Dermis blood vessel endothelial cell (primary cell): ENCODE data around the gene NUDT19. TPM values are rescaled to one million over a fixed set of nuclear protein-coding genes. Genes with fewer than 3 reads are reported as not detected.
"Not testable (repeated sequence)": the region's sequence is repeated elsewhere in the genome, so short reads cannot be mapped to it uniquely, and the experiment has no call there.

Source experiments
- DNase-seq: peaks from one replicate; pipeline ENCODE4 v3.0.0; 2010
- total RNA-seq: library from RNA; depleted of rRNA; stranded (reverse); fragments of >200 nt; gene quantifications from 2 replicates; pipeline ENCODE4 v1.2.3, GENCODE V29; 2014

The NUDT19 gene
- total RNA-seq, 1 donor from 2014 or later, result 9.2 TPM

DNA sequence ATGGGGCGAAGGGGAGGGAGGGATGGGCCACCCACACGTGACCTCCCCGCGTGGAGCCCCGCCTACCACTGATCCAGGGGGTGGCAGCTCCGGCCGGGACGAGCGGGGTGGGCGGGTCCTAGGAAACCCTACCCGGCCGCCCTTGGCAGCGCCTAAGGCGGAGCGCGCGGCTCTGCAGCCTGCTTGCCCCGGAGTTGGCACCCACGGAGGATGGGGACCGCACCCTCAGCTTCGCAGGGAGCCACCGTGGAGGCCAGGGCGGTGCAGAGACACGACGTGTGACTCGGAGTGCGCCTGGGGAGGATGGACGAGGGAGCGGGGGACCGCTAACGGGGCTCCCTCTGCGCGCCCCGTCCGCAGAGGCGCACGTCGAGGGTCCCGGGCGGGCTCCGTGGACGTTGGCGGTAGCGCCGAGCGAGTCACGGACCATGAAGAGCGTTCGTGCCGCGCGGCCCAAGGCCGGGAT lies 15.9 kb upstream of the NUDT19 start, which contains the start of gene RGS9BP:
Gene RGS9BP (plus strand): TSS at position 129 of the 466 bp plus-strand sequence. CDS start 416 bp downstream, outside the sequence.
- DNase-seq, result peak; percentile 80

DNA sequence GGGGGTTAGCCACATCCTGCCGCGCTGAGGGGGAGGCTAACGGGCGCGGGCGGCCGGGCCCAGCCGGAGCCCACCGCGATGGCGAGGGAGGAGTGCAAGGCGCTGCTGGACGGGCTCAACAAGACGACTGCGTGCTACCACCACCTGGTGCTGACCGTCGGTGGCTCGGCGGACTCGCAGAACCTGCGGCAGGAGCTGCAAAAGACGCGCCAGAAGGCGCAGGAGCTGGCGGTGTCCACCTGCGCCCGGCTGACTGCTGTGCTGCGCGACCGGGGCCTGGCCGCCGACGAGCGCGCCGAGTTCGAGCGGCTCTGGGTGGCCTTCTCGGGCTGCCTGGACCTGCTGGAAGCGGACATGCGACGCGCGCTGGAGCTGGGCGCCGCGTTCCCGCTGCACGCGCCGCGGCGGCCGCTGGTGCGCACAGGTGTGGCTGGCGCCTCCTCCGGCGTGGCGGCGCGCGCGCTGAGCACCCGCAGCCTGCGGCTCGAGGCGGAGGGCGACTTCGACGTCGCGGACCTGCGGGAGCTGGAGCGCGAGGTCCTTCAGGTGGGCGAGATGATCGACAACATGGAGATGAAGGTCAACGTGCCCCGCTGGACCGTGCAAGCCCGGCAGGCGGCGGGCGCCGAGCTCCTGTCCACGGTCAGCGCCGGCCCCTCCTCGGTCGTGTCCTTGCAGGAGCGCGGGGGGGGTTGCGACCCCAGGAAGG lies 15.3 kb upstream of the NUDT19 start:
- peak; percentile 30 for DNase-seq

- no peak for DNase-seq
Observed at GRCh38 chr19:32676895-32677359, 14.7 kb upstream of the NUDT19 start.

GRCh38 chr19:32677657-32678056 lies 14.0 kb upstream of the NUDT19 start:
- no peak for DNase-seq

DNA sequence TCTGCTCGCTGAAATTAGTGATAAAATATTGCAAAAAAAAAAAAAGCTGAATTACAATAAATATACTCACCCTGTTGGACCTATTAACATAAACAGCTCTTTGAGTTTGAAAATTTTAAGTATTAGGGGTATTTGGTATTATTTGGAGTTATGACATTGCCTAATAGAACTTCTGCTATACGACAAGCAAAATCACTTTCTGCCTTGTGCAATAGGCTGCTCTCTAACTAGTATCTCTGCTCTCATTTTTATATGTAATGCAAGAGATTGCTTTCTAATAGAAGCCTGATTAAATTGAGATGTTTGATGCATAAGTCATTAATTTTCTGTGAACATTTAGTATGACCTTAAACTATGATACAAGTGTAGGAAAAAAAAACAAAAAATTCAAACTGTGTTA lies 10.6 kb upstream of the NUDT19 start:
- DNase-seq, result no peak

DNA sequence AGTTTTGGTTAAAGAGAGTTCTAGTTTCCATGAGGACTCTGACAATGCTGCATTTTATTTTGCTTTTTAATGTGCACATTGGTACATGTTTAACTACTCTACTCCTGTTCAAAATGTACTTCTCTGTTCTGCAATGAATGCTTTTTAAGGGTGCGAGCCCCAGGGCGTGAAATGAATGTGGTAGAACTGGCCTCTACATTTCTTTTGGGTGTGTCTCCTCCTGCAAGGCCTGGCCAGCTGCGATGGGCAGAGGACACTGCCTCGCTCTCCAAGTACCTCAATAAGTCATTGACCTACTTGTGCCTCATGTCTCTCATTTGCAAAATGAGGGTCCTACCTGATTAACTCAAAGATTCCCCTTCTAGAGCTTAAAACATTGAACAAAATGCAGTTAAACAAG lies 9.3 kb upstream of the NUDT19 start:
- no peak for DNase-seq

DNA sequence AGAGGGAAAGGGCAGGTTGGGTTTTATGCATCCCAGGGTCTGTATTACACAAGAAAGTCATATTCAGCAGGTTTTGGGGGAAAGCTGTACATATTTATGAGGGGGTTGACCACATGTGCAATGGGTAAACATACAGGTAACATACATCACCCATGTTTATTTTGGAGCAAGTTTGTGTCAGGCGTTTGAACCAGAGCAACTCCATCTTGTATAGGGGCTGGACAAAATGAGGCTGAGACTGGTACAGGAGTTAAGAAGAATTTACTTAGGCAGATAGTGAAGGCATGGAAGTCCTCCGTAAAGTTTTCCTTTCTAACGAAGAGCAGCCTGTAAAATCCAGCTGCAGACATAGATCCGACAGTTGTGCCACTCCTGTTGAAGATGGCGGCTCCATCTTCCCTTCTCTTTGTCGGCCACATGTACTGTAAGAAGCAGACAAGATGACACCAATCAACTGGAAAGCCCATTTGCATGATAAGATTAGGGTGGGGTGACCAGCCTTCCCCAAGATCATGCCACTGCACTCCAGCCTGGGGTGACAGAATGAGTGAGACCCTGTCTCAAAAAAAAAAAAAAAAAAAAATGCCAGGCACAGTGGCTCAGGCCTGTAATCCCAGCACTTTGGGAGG lies 4.7 kb upstream of the NUDT19 start:
- DNase-seq, result no peak

GRCh38 chr19:32687681-32688080 lies 3.9 kb upstream of the NUDT19 start:
- DNase-seq, result no peak

GRCh38 chr19:32688311-32688710 lies 3.3 kb upstream of the NUDT19 start:
- DNase-seq, result no peak

GRCh38 chr19:32691952-32692726 lies 518 bp downstream of the NUDT19 start:
- DNase-seq, result peak; percentile 89

- no peak for DNase-seq
Observed at GRCh38 chr19:32692727-32693061, 1.1 kb downstream of the NUDT19 start.

- peak; percentile 22 for DNase-seq
Observed at GRCh38 chr19:32693151-32694108, 1.8 kb downstream of the NUDT19 start.

- DNase-seq, result not testable (repeated sequence)
Observed at GRCh38 chr19:32694316-32694715, 2.7 kb downstream of the NUDT19 start.

DNA sequence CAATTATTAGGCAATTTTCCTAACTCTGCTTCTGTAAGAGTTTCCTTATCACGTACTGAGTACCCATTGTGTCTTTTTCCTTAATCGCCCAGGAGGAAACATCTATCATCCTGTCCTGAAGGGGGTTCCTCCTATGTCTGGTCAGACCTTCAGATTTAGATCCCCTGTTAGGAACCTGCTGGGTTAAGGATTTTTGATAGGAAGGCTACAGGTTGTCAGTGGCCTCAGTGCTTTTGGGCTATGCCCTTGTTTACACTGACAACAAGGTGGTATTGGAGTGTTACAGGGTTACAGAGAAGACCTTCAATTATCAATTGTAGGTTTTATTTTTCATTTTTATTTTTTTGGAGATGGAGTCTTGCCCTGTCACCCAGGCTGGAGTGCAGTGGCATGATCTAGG lies 3.2 kb downstream of the NUDT19 start:
- DNase-seq, result peak; percentile 44

DNA sequence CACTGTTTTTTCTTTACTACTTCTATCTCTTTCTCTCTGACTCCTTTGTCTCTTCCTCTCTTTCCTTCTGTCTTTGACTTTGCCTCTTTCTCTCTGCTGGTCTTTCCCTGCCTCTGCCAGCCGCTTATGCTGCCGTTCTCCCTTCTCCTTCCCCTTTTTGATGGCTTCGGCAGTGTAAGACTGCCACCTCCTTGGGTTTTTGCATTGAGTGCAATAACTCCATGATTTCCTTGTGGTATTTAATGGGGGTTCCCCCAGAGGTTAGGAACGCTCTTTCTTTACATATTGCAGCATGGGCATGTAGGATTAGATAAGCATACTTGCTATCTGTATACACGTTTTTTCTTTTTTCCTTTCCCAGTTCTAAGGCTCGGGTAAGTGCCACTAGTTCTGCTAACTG lies 3.9 kb downstream of the NUDT19 start:
- DNase-seq, result not testable (repeated sequence)

- DNase-seq, result not testable (repeated sequence)
Observed at GRCh38 chr19:32696771-32697170, 5.2 kb downstream of the NUDT19 start.

DNA sequence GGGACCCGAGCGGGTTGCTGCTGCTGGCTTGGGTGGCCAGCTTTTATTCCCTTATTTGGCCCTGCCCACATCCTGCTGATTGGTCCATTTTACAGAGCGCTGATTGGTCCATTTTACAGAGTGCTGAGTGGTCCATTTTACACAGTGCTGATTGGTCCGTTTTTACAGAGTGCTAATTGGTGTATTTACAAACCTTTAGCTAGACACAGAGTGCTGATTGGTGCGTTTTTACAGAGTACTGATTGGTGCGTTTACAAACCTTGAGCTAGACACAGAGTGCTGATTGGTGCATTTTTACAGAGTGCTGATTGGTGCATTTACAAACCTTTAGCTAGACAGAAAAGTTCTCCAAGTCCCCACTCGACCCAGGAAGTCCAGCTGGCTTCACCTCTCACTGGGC lies 8.5 kb downstream of the NUDT19 start:
- DNase-seq, result not testable (repeated sequence)

- DNase-seq, result no peak
Observed at GRCh38 chr19:32702010-32702409, 10.4 kb downstream of the NUDT19 start.

DNA sequence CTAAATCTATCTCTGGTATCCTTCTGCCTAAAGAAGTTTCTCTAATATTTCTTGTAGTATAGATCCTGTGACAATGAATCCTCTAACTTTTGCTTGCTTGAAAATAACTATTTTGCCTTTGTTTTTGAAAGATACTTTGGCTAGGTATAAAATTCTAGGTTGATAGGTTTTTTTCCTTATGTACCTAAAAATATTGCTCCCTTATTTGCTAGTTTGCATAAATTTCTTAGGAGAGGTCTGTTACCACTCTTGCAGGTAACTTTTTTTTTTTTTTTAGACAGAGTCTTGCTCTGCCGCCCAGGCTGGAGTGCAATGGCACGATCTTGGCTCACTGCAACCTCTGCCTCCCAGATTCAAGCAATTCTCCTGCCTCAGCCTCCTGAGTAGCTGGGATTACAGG lies 12.4 kb downstream of the NUDT19 start:
- DNase-seq, result not testable (repeated sequence)

DNA sequence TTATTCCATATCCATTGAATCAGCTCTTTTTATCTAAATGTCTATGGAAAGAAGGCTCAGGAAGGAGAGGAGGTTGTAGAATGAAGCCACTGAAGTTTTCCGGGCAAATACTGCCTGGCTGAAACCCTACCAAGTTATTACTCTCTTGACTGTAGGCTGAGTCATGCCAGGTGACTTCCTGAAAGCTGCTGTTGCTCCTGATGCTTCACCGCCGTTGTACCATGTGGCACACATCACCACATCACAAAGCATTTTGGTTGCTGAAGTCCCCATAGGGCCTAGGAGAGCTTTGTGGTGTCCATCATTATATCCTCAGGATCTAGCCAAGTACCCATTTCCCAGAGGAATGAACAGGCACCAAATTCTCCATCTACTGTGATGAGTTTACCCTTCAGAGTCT lies 16.8 kb downstream of the NUDT19 start:
- no peak for DNase-seq

DNA sequence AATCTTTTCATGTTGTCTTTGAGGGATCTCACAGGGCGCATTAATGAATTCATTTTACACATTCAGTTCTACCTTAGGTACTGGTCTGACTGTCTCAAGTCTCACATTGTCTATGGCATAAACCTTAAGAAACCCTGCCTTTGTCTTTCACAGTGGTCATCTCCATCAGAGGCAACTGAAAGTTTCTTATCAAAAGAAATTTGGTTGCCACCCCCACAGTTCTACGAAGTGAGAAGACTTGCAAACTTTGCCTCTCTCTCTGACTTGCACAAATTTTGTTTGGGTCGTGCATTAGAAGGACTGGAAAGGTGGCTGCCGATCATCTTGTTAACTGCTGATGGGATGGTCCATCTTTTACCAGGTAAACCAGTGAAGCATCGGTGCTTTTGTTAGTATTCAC lies 17.4 kb downstream of the NUDT19 start:
- DNase-seq, result no peak

DNA sequence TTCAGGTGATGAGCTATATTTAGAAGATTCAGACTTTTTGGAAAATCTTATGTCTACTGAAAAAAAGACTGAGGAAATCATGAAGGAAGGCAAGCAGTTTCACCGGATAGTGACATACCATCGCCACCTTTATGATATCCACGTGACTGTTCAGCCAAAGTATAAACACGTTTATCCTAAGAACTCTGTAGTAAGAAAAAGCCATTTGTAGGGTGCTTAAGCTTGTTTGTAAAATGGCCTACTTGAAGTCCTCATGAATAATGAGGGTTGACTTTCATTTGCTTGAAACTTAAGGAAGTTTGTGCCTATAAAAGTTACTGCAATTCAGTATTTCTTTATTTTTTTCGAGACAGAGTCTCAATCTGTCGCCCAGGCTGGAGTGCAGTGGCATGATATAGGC lies 20.1 kb downstream of the NUDT19 start:
- no peak for DNase-seq
